GM12878 (cell line): ENCODE measurements around the gene N4BP3. TPM values are rescaled to one million over a fixed set of nuclear protein-coding genes. Genes with fewer than 3 reads are reported as not detected.
A peak's percentile ranks its signal among the peaks of the same experiment; 100 is the strongest.

Experiments used
- CREM ChIP-seq: IDR thresholded peaks from 2 replicates; pipeline ENCODE4 v1.6.1; 2014; ENCODE audit warnings: antibody characterized with exemption, low read depth
- DPF2 ChIP-seq: fragments of 450-650 bp; IDR thresholded peaks from 2 replicates; pipeline ENCODE4 v1.6.1; 2017; ENCODE audit warnings: mild to moderate bottlenecking
- GABPA ChIP-seq: IDR thresholded peaks from 2 replicates; pipeline ENCODE4 v1.6.1; 2014; ENCODE audit warnings: antibody characterized with exemption, low read depth, mild to moderate bottlenecking, inconsistent platforms
- HDGF ChIP-seq: fragments of 450-650 bp; IDR thresholded peaks from 2 replicates; pipeline ENCODE4 v1.6.1; 2016; ENCODE audit warnings: antibody characterized with exemption
- KDM1A ChIP-seq: fragments of 200-600 bp; sonication (generic); IDR thresholded peaks from 2 replicates; pipeline ENCODE4 v1.6.1; 2016; ENCODE audit warnings: borderline replicate concordance
- NFIC ChIP-seq: IDR thresholded peaks from 2 replicates; pipeline ENCODE4 v1.6.1; 2012; ENCODE audit warnings: low read depth, mild to moderate bottlenecking, inconsistent platforms, low read length, moderate library complexity
- PAX8 ChIP-seq: fragments of 450-650 bp; IDR thresholded peaks from 2 replicates; pipeline ENCODE4 v1.6.1; 2017; ENCODE audit warnings: mild to moderate bottlenecking, moderate library complexity
- POLR2AphosphoS2 ChIP-seq: IDR thresholded peaks from 2 replicates; pipeline ENCODE4 v1.6.1; 2011; ENCODE audit warnings: low read depth, mild to moderate bottlenecking, low read length, improper control_type of control experiment, moderate library complexity
- RCOR1 ChIP-seq: conservative IDR thresholded peaks from 2 replicates; pipeline ENCODE4 v1.6.1; 2012; ENCODE audit warnings: low read depth, low read length, improper control_type of control experiment
- ZBTB40 ChIP-seq: fragments of 450-650 bp; IDR thresholded peaks from 2 replicates; pipeline ENCODE4 v1.6.1; 2016; ENCODE audit warnings: mild to moderate bottlenecking, moderate library complexity, borderline replicate concordance
- polyA plus RNA-seq, 11 experiments: library from polyadenylated mRNA; depleted of rRNA in 4 of 11; unstranded in 6 of 11; stranded (reverse) in 5 of 11; fragments of >200 nt; fragmentation: Nextera tagmentation in 4 of 11; fragmentation: Illumina TruSeq in 1 of 11; extraction: Ambion mirVana in 4 of 11; extraction: Trizol in 1 of 11; gene quantifications; 1 replicate in 1 of 11; 2 replicates in 10 of 11; pipeline versions ENCODE4 v1.2.1 to v1.2.3, GENCODE V29; 2011 to 2016; ENCODE audit warnings: inconsistent platforms in 2 of 11, missing spikeins in 2 of 11, low read depth in 1 of 11
- total RNA-seq, 4 experiments: library from RNA; depleted of rRNA in 3 of 4; stranded (reverse); fragments of >200 nt in 3 of 4; fragmentation: Illumina TruSeq in 1 of 4; extraction: Trizol in 1 of 4; gene quantifications; 2 replicates each; pipeline versions ENCODE4 v1.2.1 to v1.2.3, GENCODE V29; 2013 to 2021
- TF ChIP-seq, protein P1 (sequence below): IDR thresholded peaks from 2 replicates; pipeline ENCODE4 v1.6.1; 2012; ENCODE audit warnings: low read length, inconsistent platforms
- TF ChIP-seq, protein P2 (sequence below): IDR thresholded peaks from 2 replicates; pipeline ENCODE4 v1.6.1; 2012; ENCODE audit warnings: improper control_type of control experiment, low read depth, low read length; ENCODE audit not compliant: insufficient replicate concordance
- TF ChIP-seq, protein P3 (sequence below): fragments of 450-650 bp; IDR thresholded peaks from 2 replicates; pipeline ENCODE4 v1.6.1; 2018; ENCODE audit warnings: borderline replicate concordance, mild to moderate bottlenecking; ENCODE audit not compliant: partially characterized antibody
- TF ChIP-seq, protein P4 (sequence below): fragments of 450-650 bp; IDR thresholded peaks from 2 replicates; pipeline ENCODE4 v1.6.1; 2014; ENCODE audit warnings: mild to moderate bottlenecking

N4BP3 gene
- total and polyA plus RNA-seq, 10 of the 15 experiments (the other 5 are each of a cell fraction or from before 2014, with no cell fraction given): 0.06 to 13.0 (median 4.3) TPM

DNA sequence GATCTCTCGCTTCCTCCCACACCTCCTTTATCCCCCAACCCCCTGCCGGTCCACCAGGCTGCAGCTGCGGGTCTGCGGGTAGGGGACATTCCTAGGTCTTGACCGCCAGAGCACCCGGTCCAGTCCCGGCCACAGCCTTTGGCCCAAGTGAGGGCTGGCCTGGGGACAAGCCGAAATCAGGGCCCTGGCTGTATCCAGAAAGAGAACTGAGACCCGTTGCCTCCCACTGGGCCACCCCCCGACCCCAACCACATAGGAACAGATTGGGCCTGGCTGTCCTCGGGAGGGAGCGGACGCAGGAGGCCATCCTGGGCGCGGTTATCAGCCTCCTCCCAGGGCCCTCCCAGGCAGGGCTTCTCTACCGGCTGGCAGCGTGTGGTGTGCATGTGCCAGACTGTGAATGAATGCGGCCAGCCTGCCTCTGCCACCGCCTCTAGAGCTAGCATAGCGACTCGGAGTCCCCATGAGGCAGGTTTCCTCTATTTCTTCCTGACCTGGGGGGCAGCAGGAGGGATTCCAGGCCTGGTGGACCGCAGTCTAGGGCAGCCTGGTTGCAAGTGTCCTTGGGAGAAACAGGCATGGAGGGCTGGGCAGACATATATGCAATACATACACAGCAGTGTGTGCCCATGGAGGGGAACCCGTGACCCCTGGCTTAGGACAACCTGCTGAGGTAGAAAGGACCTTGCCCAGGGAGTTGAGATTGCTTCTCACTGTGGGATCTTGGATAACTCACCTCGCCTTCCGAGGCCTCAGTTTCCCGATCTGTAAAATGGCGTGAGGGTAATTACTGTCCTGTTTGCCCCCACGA, 1.2 kb downstream of the N4BP3 start (continued):
- TF ChIP-seq POLR2AphosphoS2 (no peak), GABPA (no peak), ZBTB40 (0 out of 2 replicates have a peak, but pooled peaks have one; percentile 26), KDM1A (no peak), NFIC (no peak), DPF2 (no peak), RCOR1 (no peak), CREM (no peak), HDGF (0 out of 2 replicates have a peak, but pooled peaks have one; percentile 18), PAX8 (no peak)
- TF ChIP-seq, protein P1, sequence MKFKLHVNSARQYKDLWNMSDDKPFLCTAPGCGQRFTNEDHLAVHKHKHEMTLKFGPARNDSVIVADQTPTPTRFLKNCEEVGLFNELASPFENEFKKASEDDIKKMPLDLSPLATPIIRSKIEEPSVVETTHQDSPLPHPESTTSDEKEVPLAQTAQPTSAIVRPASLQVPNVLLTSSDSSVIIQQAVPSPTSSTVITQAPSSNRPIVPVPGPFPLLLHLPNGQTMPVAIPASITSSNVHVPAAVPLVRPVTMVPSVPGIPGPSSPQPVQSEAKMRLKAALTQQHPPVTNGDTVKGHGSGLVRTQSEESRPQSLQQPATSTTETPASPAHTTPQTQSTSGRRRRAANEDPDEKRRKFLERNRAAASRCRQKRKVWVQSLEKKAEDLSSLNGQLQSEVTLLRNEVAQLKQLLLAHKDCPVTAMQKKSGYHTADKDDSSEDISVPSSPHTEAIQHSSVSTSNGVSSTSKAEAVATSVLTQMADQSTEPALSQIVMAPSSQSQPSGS: no peak
- TF ChIP-seq, protein P2, sequence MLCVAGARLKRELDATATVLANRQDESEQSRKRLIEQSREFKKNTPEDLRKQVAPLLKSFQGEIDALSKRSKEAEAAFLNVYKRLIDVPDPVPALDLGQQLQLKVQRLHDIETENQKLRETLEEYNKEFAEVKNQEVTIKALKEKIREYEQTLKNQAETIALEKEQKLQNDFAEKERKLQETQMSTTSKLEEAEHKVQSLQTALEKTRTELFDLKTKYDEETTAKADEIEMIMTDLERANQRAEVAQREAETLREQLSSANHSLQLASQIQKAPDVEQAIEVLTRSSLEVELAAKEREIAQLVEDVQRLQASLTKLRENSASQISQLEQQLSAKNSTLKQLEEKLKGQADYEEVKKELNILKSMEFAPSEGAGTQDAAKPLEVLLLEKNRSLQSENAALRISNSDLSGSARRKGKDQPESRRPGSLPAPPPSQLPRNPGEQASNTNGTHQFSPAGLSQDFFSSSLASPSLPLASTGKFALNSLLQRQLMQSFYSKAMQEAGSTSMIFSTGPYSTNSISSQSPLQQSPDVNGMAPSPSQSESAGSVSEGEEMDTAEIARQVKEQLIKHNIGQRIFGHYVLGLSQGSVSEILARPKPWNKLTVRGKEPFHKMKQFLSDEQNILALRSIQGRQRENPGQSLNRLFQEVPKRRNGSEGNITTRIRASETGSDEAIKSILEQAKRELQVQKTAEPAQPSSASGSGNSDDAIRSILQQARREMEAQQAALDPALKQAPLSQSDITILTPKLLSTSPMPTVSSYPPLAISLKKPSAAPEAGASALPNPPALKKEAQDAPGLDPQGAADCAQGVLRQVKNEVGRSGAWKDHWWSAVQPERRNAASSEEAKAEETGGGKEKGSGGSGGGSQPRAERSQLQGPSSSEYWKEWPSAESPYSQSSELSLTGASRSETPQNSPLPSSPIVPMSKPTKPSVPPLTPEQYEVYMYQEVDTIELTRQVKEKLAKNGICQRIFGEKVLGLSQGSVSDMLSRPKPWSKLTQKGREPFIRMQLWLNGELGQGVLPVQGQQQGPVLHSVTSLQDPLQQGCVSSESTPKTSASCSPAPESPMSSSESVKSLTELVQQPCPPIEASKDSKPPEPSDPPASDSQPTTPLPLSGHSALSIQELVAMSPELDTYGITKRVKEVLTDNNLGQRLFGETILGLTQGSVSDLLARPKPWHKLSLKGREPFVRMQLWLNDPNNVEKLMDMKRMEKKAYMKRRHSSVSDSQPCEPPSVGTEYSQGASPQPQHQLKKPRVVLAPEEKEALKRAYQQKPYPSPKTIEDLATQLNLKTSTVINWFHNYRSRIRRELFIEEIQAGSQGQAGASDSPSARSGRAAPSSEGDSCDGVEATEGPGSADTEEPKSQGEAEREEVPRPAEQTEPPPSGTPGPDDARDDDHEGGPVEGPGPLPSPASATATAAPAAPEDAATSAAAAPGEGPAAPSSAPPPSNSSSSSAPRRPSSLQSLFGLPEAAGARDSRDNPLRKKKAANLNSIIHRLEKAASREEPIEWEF: no peak
- TF ChIP-seq, protein P3, sequence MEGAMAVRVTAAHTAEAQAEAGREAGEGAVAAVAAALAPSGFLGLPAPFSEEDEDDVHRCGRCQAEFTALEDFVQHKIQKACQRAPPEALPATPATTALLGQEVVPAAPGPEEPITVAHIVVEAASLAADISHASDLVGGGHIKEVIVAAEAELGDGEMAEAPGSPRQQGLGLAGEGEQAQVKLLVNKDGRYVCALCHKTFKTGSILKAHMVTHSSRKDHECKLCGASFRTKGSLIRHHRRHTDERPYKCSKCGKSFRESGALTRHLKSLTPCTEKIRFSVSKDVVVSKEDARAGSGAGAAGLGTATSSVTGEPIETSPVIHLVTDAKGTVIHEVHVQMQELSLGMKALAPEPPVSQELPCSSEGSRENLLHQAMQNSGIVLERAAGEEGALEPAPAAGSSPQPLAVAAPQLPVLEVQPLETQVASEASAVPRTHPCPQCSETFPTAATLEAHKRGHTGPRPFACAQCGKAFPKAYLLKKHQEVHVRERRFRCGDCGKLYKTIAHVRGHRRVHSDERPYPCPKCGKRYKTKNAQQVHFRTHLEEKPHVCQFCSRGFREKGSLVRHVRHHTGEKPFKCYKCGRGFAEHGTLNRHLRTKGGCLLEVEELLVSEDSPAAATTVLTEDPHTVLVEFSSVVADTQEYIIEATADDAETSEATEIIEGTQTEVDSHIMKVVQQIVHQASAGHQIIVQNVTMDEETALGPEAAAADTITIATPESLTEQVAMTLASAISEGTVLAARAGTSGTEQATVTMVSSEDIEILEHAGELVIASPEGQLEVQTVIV: no peak
- TF ChIP-seq, protein P4, sequence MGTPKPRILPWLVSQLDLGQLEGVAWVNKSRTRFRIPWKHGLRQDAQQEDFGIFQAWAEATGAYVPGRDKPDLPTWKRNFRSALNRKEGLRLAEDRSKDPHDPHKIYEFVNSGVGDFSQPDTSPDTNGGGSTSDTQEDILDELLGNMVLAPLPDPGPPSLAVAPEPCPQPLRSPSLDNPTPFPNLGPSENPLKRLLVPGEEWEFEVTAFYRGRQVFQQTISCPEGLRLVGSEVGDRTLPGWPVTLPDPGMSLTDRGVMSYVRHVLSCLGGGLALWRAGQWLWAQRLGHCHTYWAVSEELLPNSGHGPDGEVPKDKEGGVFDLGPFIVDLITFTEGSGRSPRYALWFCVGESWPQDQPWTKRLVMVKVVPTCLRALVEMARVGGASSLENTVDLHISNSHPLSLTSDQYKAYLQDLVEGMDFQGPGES: no peak
